GM12892 (cell line): Measurements from ENCODE around the gene C4BPB.

ENCODE experiments used
- POLR2A ChIP-seq: IDR thresholded peaks from 2 replicates; pipeline ENCODE4 v1.6.1; 2011; ENCODE audit warnings: low read depth, low read length, control low read depth
- POLR2AphosphoS5 ChIP-seq: IDR thresholded peaks from 2 replicates; pipeline ENCODE4 v1.6.1; 2011; ENCODE audit warnings: low read depth, low read length, control low read depth

DNA sequence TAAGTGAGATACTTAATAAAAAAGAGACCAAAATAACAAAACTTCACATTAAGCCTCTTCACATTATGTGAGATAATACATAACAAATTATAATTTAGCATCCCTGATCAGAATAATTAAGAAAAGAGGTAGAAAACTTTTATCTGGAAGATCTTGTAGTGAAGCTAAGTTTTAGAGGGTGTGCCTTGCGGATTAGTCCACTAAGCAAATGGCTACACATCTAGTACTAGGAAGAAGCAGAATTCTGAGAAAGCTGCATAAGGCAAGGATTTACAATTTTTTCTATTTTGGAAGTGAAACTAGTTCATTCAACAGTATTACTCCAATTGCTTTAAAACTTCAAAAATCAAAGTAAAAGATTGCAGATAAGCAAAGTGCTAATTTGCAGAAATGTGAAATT is 41.2 kb upstream of the C4BPB start:
- TF ChIP-seq POLR2A (no peak), POLR2AphosphoS5 (no peak)
